ENCODE results near the gene DCHS2. TPM values are rescaled to one million over a fixed set of nuclear protein-coding genes. Genes with fewer than 3 reads are reported as not detected.

Gene DCHS2
- total and polyA plus RNA-seq, 2 experiments from 2014 or later = 0.21 to 7.6 TPM

DNA sequence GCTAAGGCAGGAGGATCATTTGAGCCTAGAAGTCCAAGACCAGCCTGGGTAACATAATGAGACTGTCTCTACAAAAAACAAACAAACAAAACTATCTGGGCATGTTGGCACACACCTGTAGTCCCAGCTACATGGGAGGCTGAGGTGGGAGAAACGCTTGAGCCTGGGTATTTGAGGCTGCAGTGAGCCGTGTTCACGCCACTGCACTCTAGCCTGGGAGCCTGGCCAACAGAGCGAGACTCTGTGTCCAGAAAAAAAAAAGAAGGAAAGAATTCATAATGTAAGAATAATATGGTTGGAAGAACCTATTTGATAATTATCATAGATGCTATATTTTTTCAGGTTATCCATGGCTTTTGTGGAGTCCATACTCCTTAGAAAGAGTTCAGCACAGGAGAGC, 26.0 kb upstream of the DCHS2 start:
- no peaks in the 10 kb centered on the region for H3K27me3 ChIP-seq (ENCODE audit: insufficient read depth)
- H3K4me2 ChIP-seq = no peak overlapping the region
- H2AFZ ChIP-seq = no peak overlapping the region
- Mint-ChIP-seq H3K27ac (no peak overlapping the region), H3K9me3 (peaks cover 5% of the 10 kb centered on the region; the same call in 2 of the 3 replicates), H3K4me1 (peaks cover 3% of the 10 kb centered on the region; the same call in 2 of the 3 replicates), H3K4me3 (no peak overlapping the region), H3K36me3 (ENCODE audit: low read depth) (no peaks in the 10 kb centered on the region), H3K27me3 (ENCODE audit: insufficient read depth, low read depth, poor library complexity) (no peaks in the 10 kb centered on the region)
- H3F3A ChIP-seq (replicated peaks; ENCODE audit: low read depth) = no peaks in the 10 kb centered on the region
- H3K27ac ChIP-seq (ENCODE audit: low read depth) = no peak overlapping the region
- DNase-seq (ENCODE audit: low spot score) (no peak), ATAC-seq (no peak)
- no peaks in the 10 kb centered on the region for H3K79me2 ChIP-seq (replicated peaks; ENCODE audit: insufficient read depth)
- H3K36me3 ChIP-seq (ENCODE audit: insufficient read depth) = no peaks in the 10 kb centered on the region
- no peaks in the 10 kb centered on the region for H3K9me2 ChIP-seq (ENCODE audit: insufficient read depth)
- no peak overlapping the region for H3K4me3 ChIP-seq
- no peaks in the 10 kb centered on the region for H4K20me1 ChIP-seq (replicated peaks; ENCODE audit: insufficient read depth)
- peaks cover 3% of the 10 kb centered on the region for H3K4me1 ChIP-seq (ENCODE audit: insufficient read depth)
- TF ChIP-seq, protein P1, sequence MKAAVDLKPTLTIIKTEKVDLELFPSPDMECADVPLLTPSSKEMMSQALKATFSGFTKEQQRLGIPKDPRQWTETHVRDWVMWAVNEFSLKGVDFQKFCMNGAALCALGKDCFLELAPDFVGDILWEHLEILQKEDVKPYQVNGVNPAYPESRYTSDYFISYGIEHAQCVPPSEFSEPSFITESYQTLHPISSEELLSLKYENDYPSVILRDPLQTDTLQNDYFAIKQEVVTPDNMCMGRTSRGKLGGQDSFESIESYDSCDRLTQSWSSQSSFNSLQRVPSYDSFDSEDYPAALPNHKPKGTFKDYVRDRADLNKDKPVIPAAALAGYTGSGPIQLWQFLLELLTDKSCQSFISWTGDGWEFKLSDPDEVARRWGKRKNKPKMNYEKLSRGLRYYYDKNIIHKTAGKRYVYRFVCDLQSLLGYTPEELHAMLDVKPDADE (IDR thresholded peaks at IDR 0.05) = no peak
- no peak for TF ChIP-seq ZNF331 (CRISPR knock-in tag; IDR thresholded peaks at IDR 0.05; ENCODE audit: low read depth)
- TF ChIP-seq POLR2AphosphoS5 (IDR thresholded peaks at IDR 0.05; ENCODE audit: low read depth) = no peak
- TF ChIP-seq STAT1 (IDR thresholded peaks at IDR 0.05; ENCODE audit: unreplicated experiment) = no peak
- no peak for TF ChIP-seq EZH2 (IDR thresholded peaks at IDR 0.05; ENCODE audit: low read depth, unreplicated experiment)
- TF ChIP-seq NANOG (IDR thresholded peaks at IDR 0.05; ENCODE audit: borderline replicate concordance) = no peak
- no peak for TF ChIP-seq JUNB (IDR thresholded peaks at IDR 0.05; ENCODE audit: unreplicated experiment)
- TF ChIP-seq CTCF (conservative IDR thresholded peaks at IDR 0.05; ENCODE audit: low read depth in 2 of 2) = no peak
- TF ChIP-seq ZNF462 (CRISPR knock-in tag; IDR thresholded peaks at IDR 0.05) = no peak

Measured in GM23338 (cell line).